NCI-H1694 treated with DMSO at 0.1 percent for 48 hours (cell line): ENCODE results near the gene DUSP16.
"Not testable (repeated sequence)": the region's sequence is repeated elsewhere in the genome, so short reads cannot be mapped to it uniquely, and the experiment has no call there.

Source experiments
- DNase-seq: peaks from one replicate; lab custom pipeline; 2025; lab: John Stamatoyannopoulos, UW

The DUSP16 gene

GRCh38 chr12:12583510-12584178 lies 21.0 kb upstream of the DUSP16 start:
- DNase-seq: no peak

- no peak for DNase-seq
Measured at GRCh38 chr12:12582895-12583303, 20.2 kb upstream of the DUSP16 start.

GRCh38 chr12:12582193-12582881 lies 19.7 kb upstream of the DUSP16 start:
- no peak for DNase-seq

DNA sequence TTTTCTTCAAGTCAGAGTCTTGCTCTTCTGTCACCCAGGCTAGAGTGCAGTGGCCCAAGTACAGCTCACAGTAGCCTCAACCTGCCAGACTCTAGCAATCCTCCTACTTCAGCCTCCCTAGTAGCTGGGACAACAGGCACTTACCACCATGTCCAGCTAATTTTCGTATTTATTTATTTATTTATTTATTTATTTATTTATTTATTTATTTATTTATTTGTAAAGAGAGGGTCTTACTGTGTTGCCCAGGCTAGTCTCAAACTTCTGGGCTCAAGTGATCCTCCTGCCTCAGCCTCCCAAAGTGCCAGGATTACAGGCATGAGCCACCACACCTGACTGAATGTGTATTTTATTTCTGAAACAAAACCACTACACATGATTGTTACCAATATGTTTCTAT lies 18.1 kb upstream of the DUSP16 start:
- not testable (repeated sequence) for DNase-seq

GRCh38 chr12:12577786-12578185 lies 15.1 kb upstream of the DUSP16 start:
- no peak for DNase-seq

DNA sequence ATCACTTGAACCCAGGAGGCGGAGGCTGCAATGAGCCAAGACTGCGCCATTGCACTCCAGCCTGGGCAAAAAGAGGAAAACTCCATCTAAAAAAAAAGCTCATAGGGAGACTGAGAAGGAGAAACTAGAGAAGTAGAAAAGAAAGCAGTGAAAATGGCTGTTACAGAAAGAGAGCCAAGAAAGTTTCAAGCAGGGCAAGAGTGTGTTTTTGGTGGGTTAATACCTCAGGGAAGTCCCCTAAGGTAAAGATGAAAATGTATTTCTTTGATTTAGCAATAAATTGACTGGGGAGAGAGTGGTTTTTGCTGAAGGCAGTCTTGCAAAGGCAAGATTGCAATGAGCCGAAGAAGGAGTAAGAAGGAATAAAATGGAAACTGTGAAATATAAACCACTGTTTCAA lies 10.0 kb upstream of the DUSP16 start:
- no peak for DNase-seq

DNA sequence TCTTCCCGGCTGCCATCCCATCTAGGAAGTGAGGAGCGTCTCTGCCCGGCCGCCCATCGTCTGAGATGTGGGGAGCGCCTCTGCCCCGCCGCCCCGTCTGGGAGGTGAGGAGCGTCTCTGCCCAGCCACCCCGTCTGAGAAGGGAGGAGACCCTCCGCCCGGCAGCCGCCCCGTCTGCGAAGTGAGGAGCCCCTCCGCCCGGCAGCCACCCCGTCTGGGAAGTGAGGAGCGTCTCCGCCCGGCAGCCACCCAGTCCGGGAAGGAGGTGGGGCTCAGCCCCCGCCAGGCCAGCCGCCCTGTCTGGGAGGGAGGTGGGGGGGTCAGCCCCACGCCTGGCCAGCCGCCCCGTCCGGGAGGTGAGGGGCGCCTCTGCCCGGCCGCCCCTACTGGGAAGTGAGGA lies 3.3 kb upstream of the DUSP16 start:
- not testable (repeated sequence) for DNase-seq

- DNase-seq: no peak
Measured at GRCh38 chr12:12564911-12565310, 2.2 kb upstream of the DUSP16 start.

DNA sequence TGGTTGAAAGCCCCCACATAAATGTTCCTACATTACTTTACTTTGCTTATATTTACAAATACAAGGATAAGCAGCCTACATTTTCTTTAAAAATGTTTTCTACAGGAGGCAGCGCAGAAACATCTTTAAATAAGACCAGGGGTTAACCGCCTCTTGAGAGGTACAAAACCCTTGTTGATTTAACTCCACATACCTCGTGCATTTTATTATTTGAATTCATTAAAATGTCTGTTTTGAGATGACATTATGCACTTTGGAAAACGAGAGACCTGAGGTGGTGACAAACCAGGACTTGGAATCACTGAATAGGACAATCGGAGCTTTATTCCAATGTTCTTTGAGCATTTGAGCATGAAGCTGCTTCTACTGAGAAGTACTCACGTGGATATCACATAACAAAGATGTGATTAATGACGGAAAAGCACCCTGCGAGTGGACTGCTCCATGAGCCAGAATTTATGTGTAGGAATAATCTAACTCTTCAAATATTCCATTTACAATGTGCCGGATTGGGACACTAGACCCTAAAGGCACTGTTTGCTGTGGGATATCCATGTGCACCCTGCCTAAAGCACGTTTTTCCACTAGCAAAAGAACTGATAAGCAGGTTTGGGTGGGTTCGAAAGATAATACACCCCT lies 746 bp upstream of the DUSP16 start:
- peak; percentile 58 for DNase-seq

GRCh38 chr12:12562016-12562483 lies 613 bp downstream of the DUSP16 start:
- DNase-seq: no peak

DNA sequence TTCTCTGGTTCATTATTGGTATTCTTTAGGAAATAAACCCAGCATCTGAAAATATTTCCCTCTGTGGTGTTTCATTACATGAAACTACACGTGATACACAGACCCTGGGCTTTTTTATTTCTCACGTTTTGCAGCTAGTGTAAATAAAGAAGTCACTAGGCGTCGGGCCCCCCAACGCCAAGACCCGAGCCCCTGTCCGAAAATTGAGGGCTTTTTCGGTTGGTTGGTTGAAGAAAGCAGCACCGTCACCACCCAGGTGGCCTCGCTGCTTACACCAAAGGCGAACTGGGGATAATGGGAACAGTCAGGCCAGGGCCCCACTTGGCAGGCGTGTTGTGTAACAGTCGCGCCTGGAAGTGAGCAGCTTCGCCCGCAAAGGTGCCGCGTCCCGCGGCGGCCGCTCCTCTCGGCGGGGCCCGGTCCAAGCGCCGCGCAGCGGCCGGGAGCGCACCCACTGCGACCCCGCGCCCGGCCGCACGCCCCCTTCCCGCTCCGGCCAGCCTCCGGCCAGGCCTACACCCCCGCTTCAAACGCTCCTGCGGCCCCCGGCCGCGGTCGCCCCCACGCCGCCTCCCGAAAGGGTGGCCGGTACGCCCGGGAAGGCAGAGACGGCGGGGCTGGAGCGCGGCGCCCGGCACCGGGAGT lies 1.2 kb downstream of the DUSP16 start:
- DNase-seq: no peak

- DNase-seq: peak; percentile 51
Measured at GRCh38 chr12:12560587-12561370, 1.9 kb downstream of the DUSP16 start.

DNA sequence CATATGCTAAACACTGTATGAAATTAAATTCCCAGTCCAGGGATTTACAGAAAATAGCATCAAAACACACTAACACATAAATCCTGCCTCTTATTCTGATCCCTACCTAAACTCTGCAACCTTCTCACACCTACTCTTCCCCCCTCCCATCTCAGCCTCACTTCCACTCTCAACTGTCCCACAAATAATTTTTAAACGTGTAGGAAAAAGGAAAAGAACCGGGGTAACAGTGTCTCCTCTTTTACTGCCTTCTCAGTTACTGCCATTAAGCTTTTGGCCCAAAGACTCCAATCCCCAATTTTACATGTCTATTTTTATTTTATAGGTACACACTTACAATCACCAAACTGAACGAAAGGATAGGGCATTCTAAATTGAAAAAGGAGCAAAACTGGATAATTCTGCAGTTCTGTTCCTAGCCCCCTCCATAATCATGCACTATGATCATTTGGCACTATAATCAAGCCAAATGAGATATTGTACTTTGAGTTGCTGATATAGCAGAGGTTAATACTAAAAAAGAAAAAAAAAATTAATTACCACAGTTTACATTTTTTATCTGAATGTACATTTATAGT lies 2.9 kb downstream of the DUSP16 start:
- DNase-seq: no peak

GRCh38 chr12:12558291-12558690 lies 4.4 kb downstream of the DUSP16 start:
- no peak for DNase-seq

DNA sequence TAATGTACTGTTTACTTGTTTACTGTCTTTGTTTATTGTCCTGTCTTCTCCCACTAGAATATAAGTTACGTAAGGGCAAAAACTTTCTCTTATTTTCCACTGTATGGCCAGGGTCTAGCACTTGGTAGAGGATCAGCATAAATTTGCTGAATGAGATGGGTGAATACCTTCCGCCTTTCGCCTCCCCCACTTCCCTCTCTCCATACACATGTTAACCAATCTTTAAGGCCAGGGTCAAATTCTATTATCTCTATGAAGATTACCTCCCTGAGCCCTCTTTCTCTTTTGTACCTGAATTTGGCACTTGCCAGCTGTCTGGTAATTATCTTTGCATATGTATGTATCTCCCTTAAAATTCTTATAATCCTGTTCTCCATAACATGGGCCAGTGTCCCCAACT lies 4.9 kb downstream of the DUSP16 start:
- no peak for DNase-seq

GRCh38 chr12:12555656-12556055 lies 7.0 kb downstream of the DUSP16 start:
- no peak for DNase-seq

DNA sequence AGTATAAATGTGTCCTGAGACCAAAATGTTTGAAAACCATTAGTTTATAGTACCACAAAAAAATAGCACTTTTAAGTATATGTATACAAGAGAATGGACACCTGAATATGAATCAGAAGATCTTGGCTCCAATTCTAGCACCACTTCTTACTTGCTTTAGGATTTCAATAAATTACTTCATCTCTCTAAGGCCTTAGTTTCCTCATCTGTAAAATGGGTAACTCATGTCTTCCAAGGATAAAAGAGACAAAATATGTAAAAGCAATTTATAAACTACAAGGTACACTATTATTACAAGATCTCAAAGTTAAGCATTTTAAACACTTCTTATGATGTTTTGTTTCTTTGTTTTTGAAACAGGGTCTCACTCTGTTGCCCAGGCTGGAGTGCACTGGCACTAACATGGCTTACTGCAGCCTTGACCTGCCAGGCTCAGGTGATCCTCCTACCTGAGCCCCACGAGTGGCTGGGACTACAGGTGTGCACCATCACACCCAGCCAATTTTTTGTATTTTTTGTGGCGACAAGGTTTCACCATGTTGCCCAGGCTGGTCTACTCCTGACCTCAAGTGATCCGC lies 9.4 kb downstream of the DUSP16 start:
- DNase-seq: no peak

DNA sequence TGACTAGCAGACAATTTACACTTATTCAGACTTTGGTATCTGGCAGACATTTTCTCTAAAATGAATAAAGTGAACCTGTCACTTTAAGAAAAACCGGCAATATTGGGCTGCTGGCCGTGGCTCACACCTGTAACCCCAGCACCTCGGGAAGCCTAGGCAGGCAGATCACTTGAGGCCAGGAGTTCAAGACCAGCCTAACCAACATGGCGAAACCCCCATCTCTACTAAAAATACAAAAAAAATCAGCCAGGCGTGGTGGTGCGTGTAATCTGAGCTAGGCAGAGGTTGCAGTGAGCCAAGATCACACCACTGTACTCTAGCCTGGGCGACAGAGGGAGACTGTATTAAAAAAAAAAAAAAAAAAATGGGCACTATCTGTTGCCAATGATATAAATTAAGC lies 11.5 kb downstream of the DUSP16 start:
- DNase-seq: no peak

DNA sequence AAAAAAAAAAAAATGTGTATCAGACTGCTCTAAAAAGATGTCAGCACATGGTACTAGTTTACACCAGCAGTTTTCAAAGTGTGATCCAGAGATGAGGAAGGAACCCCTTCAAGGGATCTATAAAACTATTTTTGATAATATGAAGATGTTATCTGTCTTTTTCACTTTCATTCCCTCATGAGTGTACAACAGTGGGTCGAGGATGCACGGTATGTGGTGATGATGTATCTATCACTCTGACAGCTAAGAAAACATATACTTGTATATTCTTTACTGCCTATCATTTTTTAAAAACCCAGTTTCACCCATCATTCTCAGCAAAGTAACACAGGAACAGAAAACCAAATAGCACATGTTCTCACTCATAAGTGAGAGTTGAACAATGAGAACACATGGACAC lies 12.4 kb downstream of the DUSP16 start:
- DNase-seq: no peak

GRCh38 chr12:12549426-12549825 lies 13.2 kb downstream of the DUSP16 start:
- DNase-seq: no peak

- no peak for DNase-seq
Measured at GRCh38 chr12:12548713-12549112, 13.9 kb downstream of the DUSP16 start.
